ENCODE data around the gene SULT1A1. TPM values are rescaled to one million over a fixed set of nuclear protein-coding genes. Genes with fewer than 3 reads are reported as not detected.
"Not testable (repeated sequence)": the region's sequence is repeated elsewhere in the genome, so short reads cannot be mapped to it uniquely, and the experiment has no call there.

SULT1A1 gene
- total RNA-seq, 1 donor from 2014 or later: 13.7 TPM

GRCh38 chr16:28621481-28622155 lies 11.8 kb upstream of the SULT1A1 start:
- no peak overlapping the region for H3K4me3 ChIP-seq
- intact Hi-C loops (cut with micrococcal nuclease): no loop called here
- H3K4me1 ChIP-seq: peaks cover 12% of the 10 kb centered on the region
- H3K27ac ChIP-seq (replicated peaks): no peak overlapping the region
- H3K27me3 ChIP-seq (ENCODE audit: low read depth): peaks cover 11% of the 10 kb centered on the region
- H3K9me3 ChIP-seq (replicated peaks): no peaks in the 10 kb centered on the region
- no peak for TF ChIP-seq CTCF (IDR thresholded peaks at IDR 0.05; ENCODE audit: borderline replicate concordance)
- peaks cover 7% of the 10 kb centered on the region for H3K36me3 ChIP-seq
- DNase-seq: no peak

- DNase-seq; H3K36me3 ChIP-seq; H3K4me3 ChIP-seq; H3K9me3 ChIP-seq (replicated peaks); H3K27ac ChIP-seq (replicated peaks); intact Hi-C loops (cut with micrococcal nuclease): not testable (repeated sequence)
- peaks cover 12% of the 10 kb centered on the region for H3K4me1 ChIP-seq
- peaks cover 11% of the 10 kb centered on the region for H3K27me3 ChIP-seq (ENCODE audit: low read depth)
Observed at GRCh38 chr16:28620316-28620715, 10.5 kb upstream of the SULT1A1 start.

- no peak for TF ChIP-seq CTCF (IDR thresholded peaks at IDR 0.05; ENCODE audit: borderline replicate concordance)
- no peak overlapping the region for H3K4me3 ChIP-seq
- DNase-seq: no peak
- no peak overlapping the region for H3K27ac ChIP-seq (replicated peaks)
- H3K36me3 ChIP-seq: peaks cover 7% of the 10 kb centered on the region
- H3K4me1 ChIP-seq: peaks cover 5% of the 10 kb centered on the region
- intact Hi-C loops (cut with micrococcal nuclease): no loop called here
- H3K9me3 ChIP-seq (replicated peaks): no peaks in the 10 kb centered on the region
- H3K27me3 ChIP-seq (ENCODE audit: low read depth): peaks cover under 1% of the 10 kb centered on the region
Observed at GRCh38 chr16:28617874-28618273, 8.0 kb upstream of the SULT1A1 start.

- H3K27me3 ChIP-seq (ENCODE audit: low read depth): no peaks in the 10 kb centered on the region
- intact Hi-C loops (cut with micrococcal nuclease): no loop called here
- H3K4me1 ChIP-seq: no peaks in the 10 kb centered on the region
- H3K9me3 ChIP-seq (replicated peaks): no peaks in the 10 kb centered on the region
- peaks cover 7% of the 10 kb centered on the region for H3K36me3 ChIP-seq
- no peak for DNase-seq
- H3K27ac ChIP-seq (replicated peaks): no peak overlapping the region
- no peak for TF ChIP-seq CTCF (IDR thresholded peaks at IDR 0.05; ENCODE audit: borderline replicate concordance)
- H3K4me3 ChIP-seq: no peak overlapping the region
Observed at GRCh38 chr16:28616636-28617035, 6.8 kb upstream of the SULT1A1 start.

- DNase-seq; H3K9me3 ChIP-seq (replicated peaks); H3K27ac ChIP-seq (replicated peaks); intact Hi-C loops (cut with micrococcal nuclease); H3K4me3 ChIP-seq; H3K27me3 ChIP-seq (ENCODE audit: low read depth); H3K4me1 ChIP-seq; H3K36me3 ChIP-seq: not testable (repeated sequence)
Observed at GRCh38 chr16:28616224-28616577, 6.4 kb upstream of the SULT1A1 start.

GRCh38 chr16:28615486-28616223 lies 5.8 kb upstream of the SULT1A1 start:
- H3K27me3 ChIP-seq (ENCODE audit: low read depth); intact Hi-C loops (cut with micrococcal nuclease): not testable (repeated sequence)

GRCh38 chr16:28614561-28614960 lies 4.7 kb upstream of the SULT1A1 start:
- H3K27me3 ChIP-seq (ENCODE audit: low read depth); H3K9me3 ChIP-seq (replicated peaks); H3K36me3 ChIP-seq; H3K4me3 ChIP-seq; H3K27ac ChIP-seq (replicated peaks); intact Hi-C loops (cut with micrococcal nuclease); DNase-seq: not testable (repeated sequence)
- H3K4me1 ChIP-seq: peaks cover 12% of the 10 kb centered on the region

More at GRCh38 chr16:28615486-28616223, 5.8 kb upstream of the SULT1A1 start:
- H3K4me1 ChIP-seq; H3K36me3 ChIP-seq; H3K4me3 ChIP-seq; H3K9me3 ChIP-seq (replicated peaks); H3K27ac ChIP-seq (replicated peaks): not testable (repeated sequence)
- DNase-seq: peak; percentile 64
- peak; percentile 81 for TF ChIP-seq CTCF (IDR thresholded peaks at IDR 0.05; ENCODE audit: borderline replicate concordance)

GRCh38 chr16:28613912-28614311 lies 4.1 kb upstream of the SULT1A1 start:
- H3K27ac ChIP-seq (replicated peaks); H3K36me3 ChIP-seq; H3K9me3 ChIP-seq (replicated peaks); intact Hi-C loops (cut with micrococcal nuclease); H3K27me3 ChIP-seq (ENCODE audit: low read depth); DNase-seq; H3K4me3 ChIP-seq: not testable (repeated sequence)
- peaks cover 18% of the 10 kb centered on the region for H3K4me1 ChIP-seq

GRCh38 chr16:28612359-28613280 lies 2.8 kb upstream of the SULT1A1 start:
- H3K27ac ChIP-seq (replicated peaks); H3K9me3 ChIP-seq (replicated peaks); H3K27me3 ChIP-seq (ENCODE audit: low read depth); DNase-seq; intact Hi-C loops (cut with micrococcal nuclease); H3K36me3 ChIP-seq; H3K4me3 ChIP-seq: not testable (repeated sequence)
- peaks cover 20% of the 10 kb centered on the region for H3K4me1 ChIP-seq
